MM.1S (cell line): ENCODE measurements around the gene TSPEAR.

Experiments used
- DNase-seq: peaks from one replicate; pipeline ENCODE4 v3.0.0-alpha.2; 2015
- H2AFZ ChIP-seq: fragments of 300-600 bp; sonication (generic); 2 replicates; pipeline ENCODE4 v1.6.0; 2016; ENCODE audit warnings: antibody characterized with exemption, low read length
- H3F3A ChIP-seq: fragments of 300-600 bp; sonication (generic); 2 replicates; pipeline ENCODE4 v1.6.1; 2016; ENCODE audit warnings: mild to moderate bottlenecking, antibody characterized with exemption, low read length, moderate library complexity, mixed read lengths; ENCODE audit not compliant: insufficient read depth
- H3K27ac ChIP-seq: fragments of 300-600 bp; sonication (generic); 2 replicates; pipeline ENCODE4 v1.5.1; 2016; ENCODE audit warnings: mild to moderate bottlenecking, low read length
- H3K27me3 ChIP-seq: fragments of 300-600 bp; sonication (generic); replicated peaks from 2 replicates; pipeline ENCODE4 v1.6.0; 2016; ENCODE audit warnings: low read length; ENCODE audit not compliant: insufficient read depth
- H3K36me3 ChIP-seq: fragments of 300-600 bp; sonication (generic); replicated peaks from 2 replicates; pipeline ENCODE4 v1.6.1; 2016; ENCODE audit warnings: mild to moderate bottlenecking, low read length, mixed read lengths; ENCODE audit not compliant: insufficient read depth
- H3K4me1 ChIP-seq: fragments of 300-600 bp; sonication (generic); 2 replicates; pipeline ENCODE4 v1.6.1; 2016; ENCODE audit warnings: low read length, mixed read lengths
- H3K4me2 ChIP-seq: fragments of 300-600 bp; sonication (generic); 2 replicates; pipeline ENCODE4 v1.6.0; 2016; ENCODE audit warnings: low read depth, low read length
- H3K4me3 ChIP-seq: fragments of 300-600 bp; sonication (generic); 2 replicates; pipeline ENCODE4 v1.5.1; 2016; ENCODE audit warnings: low read length, mixed read lengths
- H3K79me2 ChIP-seq: fragments of 300-600 bp; sonication (generic); 2 replicates; pipeline ENCODE4 v1.6.1; 2016; ENCODE audit warnings: mixed run types, low read length, mixed read lengths
- H3K9ac ChIP-seq: fragments of 300-600 bp; sonication (generic); 2 replicates; pipeline ENCODE4 v1.6.1; 2016; ENCODE audit warnings: low read length, mixed read lengths
- H3K9me2 ChIP-seq: fragments of 300-600 bp; sonication (generic); replicated peaks from 2 replicates; pipeline ENCODE4 v1.6.1; 2016; ENCODE audit warnings: mild to moderate bottlenecking, low read length, mixed read lengths; ENCODE audit not compliant: insufficient read depth
- H3K9me3 ChIP-seq: fragments of 300-600 bp; sonication (generic); replicated peaks from 2 replicates; pipeline ENCODE4 v1.6.1; 2016; ENCODE audit warnings: mild to moderate bottlenecking, low read length, mixed read lengths; ENCODE audit not compliant: insufficient read depth
- H4K20me1 ChIP-seq: fragments of 300-600 bp; sonication (generic); 2 replicates; pipeline ENCODE4 v1.6.1; 2016; ENCODE audit warnings: mild to moderate bottlenecking, low read length, moderate library complexity, mixed read lengths; ENCODE audit not compliant: insufficient read depth
- EZH2 ChIP-seq: fragments of 300-600 bp; sonication (generic); optimal IDR thresholded peaks from 2 replicates; pipeline ENCODE3; 2017; ENCODE audit warnings: low read depth, mild to moderate bottlenecking, antibody characterized with exemption, low read length, mixed read lengths
- EZH2phosphoT487 ChIP-seq: fragments of 300-600 bp; sonication (generic); IDR thresholded peaks from 2 replicates; pipeline ENCODE4 v1.6.1; 2018; ENCODE audit warnings: antibody characterized with exemption, low read length
- TF ChIP-seq, protein P1 (sequence below): fragments of 300-600 bp; sonication (generic); IDR thresholded peaks from 2 replicates; pipeline ENCODE4 v1.5.1; 2016; ENCODE audit warnings: antibody characterized with exemption, low read length, mixed read lengths

TSPEAR gene

DNA sequence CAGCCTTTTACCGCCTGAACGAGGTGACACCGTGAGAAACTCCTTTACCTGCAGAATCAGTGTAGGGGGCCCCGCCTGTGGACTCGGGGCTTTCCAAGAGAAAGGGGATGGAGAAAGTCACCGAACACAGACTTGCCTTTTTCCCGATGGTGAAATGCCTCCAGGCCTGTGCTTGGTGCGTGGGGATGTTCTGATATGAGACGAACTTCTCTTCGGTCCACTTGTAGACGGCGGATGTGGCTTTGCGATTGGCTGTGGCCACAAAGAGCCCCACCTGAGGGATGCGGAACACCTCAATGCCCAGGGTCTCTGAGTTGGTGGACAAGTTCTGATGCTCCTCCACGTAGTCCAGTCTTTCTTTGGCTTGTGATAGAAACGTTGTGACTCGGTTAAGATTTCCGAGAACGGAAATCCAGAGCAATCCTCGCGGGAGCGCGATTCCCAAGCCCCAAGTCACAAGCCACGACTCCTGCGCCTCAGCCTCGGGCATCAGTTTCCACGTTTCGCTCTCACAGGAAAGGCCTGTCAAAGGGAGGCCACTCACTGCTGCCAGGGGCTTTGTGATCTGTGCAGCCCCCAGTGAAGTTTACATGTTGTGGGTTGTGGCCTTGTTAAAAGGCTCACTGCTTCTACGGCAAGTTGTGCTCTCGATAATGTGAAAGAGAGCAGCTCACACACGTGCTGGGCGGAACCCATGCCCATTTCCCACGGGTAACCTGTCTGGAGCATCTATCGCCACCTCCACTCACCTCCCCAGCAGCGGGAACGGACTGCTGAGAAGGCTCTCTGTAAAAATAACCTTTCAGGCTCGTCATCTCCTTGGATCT, 184.0 kb downstream of the TSPEAR start:
- Histone ChIP-seq H3K27me3 (peaks cover 100% of the 10 kb centered on the region), H3F3A (no peaks in the 10 kb centered on the region), H3K9me2 (no peaks in the 10 kb centered on the region), H4K20me1 (no peaks in the 10 kb centered on the region), H3K4me2 (no peak overlapping the region), H3K79me2 (no peaks in the 10 kb centered on the region), H3K9ac (no peak overlapping the region), H3K9me3 (no peaks in the 10 kb centered on the region), H3K4me3 (no peak overlapping the region), H3K4me1 (no peaks in the 10 kb centered on the region), H3K27ac (no peak overlapping the region), H3K36me3 (no peaks in the 10 kb centered on the region), H2AFZ (no peak overlapping the region)
- TF ChIP-seq EZH2phosphoT487, result no peak
- TF ChIP-seq EZH2, result no peak
- TF ChIP-seq, protein P1, sequence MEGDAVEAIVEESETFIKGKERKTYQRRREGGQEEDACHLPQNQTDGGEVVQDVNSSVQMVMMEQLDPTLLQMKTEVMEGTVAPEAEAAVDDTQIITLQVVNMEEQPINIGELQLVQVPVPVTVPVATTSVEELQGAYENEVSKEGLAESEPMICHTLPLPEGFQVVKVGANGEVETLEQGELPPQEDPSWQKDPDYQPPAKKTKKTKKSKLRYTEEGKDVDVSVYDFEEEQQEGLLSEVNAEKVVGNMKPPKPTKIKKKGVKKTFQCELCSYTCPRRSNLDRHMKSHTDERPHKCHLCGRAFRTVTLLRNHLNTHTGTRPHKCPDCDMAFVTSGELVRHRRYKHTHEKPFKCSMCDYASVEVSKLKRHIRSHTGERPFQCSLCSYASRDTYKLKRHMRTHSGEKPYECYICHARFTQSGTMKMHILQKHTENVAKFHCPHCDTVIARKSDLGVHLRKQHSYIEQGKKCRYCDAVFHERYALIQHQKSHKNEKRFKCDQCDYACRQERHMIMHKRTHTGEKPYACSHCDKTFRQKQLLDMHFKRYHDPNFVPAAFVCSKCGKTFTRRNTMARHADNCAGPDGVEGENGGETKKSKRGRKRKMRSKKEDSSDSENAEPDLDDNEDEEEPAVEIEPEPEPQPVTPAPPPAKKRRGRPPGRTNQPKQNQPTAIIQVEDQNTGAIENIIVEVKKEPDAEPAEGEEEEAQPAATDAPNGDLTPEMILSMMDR, result no peak
- no peak for DNase-seq

DNA sequence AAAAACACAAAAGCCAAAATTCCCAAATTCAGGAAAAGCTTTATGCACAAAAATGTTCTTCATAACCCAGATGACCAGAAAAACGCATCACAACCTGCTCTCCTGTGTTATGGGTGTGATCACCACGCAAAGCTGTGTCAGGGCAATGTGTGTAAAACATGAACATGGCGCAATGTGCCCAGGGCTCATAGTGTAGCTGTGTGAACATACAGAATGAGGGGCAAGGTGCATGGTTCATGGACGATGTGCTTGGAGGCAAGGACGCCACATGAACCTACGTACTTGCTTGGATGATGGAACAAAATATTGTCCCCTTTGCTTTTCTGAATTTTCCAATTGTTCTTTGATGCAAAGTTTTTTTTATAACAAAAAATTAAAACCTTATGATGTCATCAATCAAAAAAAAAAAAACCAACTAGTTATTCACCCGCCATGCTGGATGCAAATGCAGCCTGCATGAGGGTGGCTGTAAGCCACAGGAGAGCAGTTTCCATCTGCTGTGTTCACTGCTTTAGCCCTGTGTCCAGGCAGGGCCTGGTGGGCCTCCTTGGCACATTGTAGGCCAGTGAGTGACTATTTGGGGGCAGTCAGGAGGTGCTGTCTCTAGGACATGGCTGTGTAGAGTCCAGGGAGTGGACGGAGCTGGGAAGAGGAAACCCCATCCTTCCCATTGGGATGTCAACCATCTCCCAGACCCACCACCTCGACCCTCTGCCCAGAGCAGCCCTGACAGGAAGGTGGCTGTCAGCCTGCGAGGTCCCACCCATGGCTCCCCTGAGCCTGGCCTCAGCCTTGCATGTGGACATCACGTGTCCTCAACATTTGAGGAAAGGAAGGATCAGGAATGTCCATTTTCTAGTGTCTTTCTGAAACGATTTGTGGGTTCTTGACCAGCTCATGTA, 185.0 kb downstream of the TSPEAR start:
- no peak overlapping the region for H2AFZ ChIP-seq
- H3K9me3 ChIP-seq, result no peaks in the 10 kb centered on the region
- no peak overlapping the region for H3K4me3 ChIP-seq
- H3K4me2 ChIP-seq, result no peak overlapping the region
- no peaks in the 10 kb centered on the region for H3K79me2 ChIP-seq
- H3K9me2 ChIP-seq, result no peaks in the 10 kb centered on the region
- DNase-seq, result no peak
- H3F3A ChIP-seq, result no peaks in the 10 kb centered on the region
- no peak overlapping the region for H3K27ac ChIP-seq
- H3K9ac ChIP-seq, result no peak overlapping the region
- no peaks in the 10 kb centered on the region for H3K4me1 ChIP-seq
- H3K27me3 ChIP-seq, result peaks cover 100% of the 10 kb centered on the region
- no peaks in the 10 kb centered on the region for H4K20me1 ChIP-seq
- TF ChIP-seq, protein P1, result no peak
- TF ChIP-seq EZH2 (peak; percentile 6), EZH2phosphoT487 (no peak)
- no peaks in the 10 kb centered on the region for H3K36me3 ChIP-seq

DNA sequence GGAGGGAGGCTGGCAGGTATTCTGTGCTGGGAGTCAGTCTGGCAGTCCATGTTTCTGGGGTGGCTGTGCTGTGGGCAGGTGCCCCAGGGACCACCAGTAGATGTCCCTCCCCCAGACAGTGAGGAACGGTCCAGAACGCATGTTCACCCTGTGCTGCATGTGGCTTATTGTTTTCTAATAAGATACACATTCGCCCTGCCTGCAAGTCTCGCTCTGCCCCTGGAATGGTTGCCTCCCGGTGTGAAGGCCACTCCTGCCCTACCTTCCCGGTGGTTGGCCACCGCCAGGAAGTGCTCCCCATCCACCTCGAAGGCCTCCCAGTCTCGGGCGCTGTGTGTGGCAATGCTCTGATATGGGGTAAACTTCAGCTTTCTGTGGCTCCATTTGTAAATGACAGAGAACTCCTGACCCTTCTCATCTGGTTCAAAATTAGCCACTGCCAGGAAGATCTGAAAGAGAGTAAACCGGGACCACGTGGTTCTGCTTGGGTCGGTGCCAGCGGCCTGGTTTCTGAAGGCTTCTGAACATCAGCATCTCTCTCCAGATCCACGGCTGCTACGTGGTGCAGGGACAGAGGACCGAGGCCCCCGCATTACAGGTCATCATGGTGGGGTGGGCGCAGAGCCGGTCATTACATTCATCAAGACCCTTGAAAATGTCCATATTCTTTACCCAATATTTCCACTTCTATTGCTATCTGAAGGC, 185.8 kb downstream of the TSPEAR start:
- no peaks in the 10 kb centered on the region for H3K9me2 ChIP-seq
- H3K79me2 ChIP-seq, result no peaks in the 10 kb centered on the region
- no peaks in the 10 kb centered on the region for H3K9me3 ChIP-seq
- no peaks in the 10 kb centered on the region for H4K20me1 ChIP-seq
- H3F3A ChIP-seq, result no peaks in the 10 kb centered on the region
- no peak overlapping the region for H3K27ac ChIP-seq
- H3K27me3 ChIP-seq, result peaks cover 100% of the 10 kb centered on the region
- TF ChIP-seq EZH2, result peak; percentile 46
- TF ChIP-seq, protein P1, result no peak
- H2AFZ ChIP-seq, result no peak overlapping the region
- no peak for DNase-seq
- H3K4me2 ChIP-seq, result no peak overlapping the region
- H3K9ac ChIP-seq, result no peak overlapping the region
- no peaks in the 10 kb centered on the region for H3K4me1 ChIP-seq
- no peak overlapping the region for H3K4me3 ChIP-seq
- H3K36me3 ChIP-seq, result no peaks in the 10 kb centered on the region
